IMR-90 (cell line): ENCODE data around the gene NUP98.

Source experiments
- CTCF ChIP-seq: conservative IDR thresholded peaks from 2 replicates; pipeline ENCODE4 v1.5.1; 2012; ENCODE audit warnings: mild to moderate bottlenecking, low read depth, low read length, improper control_type of control experiment
- RFX5 ChIP-seq: IDR thresholded peaks from 2 replicates; pipeline ENCODE4 v1.8.0; 2012; ENCODE audit warnings: low read depth, mild to moderate bottlenecking, low read length, moderate library complexity

GRCh38 chr11:3773180-3773579 is 24.2 kb downstream of the NUP98 start:
- TF ChIP-seq CTCF (no peak), RFX5 (no peak)
